Hematopoietic multipotent progenitor cell treated with erythropoietin and hydrocortisone succinate and interleukin-3 and kit ligand, for 8 days (in vitro differentiated cells): ENCODE results near the gene BATF2.

Experiments
- DNase-seq: peaks from one replicate; pipeline ENCODE4 v3.0.0-alpha.2; 2015

Gene BATF2

GRCh38 chr11:64996710-64997380 lies at the start of gene BATF2:
Gene BATF2, minus strand, starts transcription at chr11:64996971. Its CDS starts 57 bp downstream, at chr11:64996914.
- DNase-seq = peak; percentile 71

GRCh38 chr11:65045728-65046127 lies 49.0 kb upstream of the BATF2 start:
- no peak for DNase-seq

GRCh38 chr11:65045061-65045460 lies 48.3 kb upstream of the BATF2 start:
- DNase-seq = no peak

GRCh38 chr11:65043881-65044501 lies 47.2 kb upstream of the BATF2 start:
- peak; percentile 25 for DNase-seq

- peak; percentile 18 for DNase-seq
Observed at GRCh38 chr11:65042891-65043290, 46.1 kb upstream of the BATF2 start.

GRCh38 chr11:65040847-65041622 lies 44.3 kb upstream of the BATF2 start, which contains the start of gene SAC3D1:
Gene SAC3D1, plus strand, starts transcription at chr11:65041210. Its CDS starts 83 bp downstream, at chr11:65041293.
- DNase-seq = peak; percentile 98

GRCh38 chr11:65040520-65040846 lies 43.7 kb upstream of the BATF2 start:
- DNase-seq = no peak

GRCh38 chr11:65036931-65037330 lies 40.2 kb upstream of the BATF2 start:
- DNase-seq = no peak

GRCh38 chr11:65035579-65035978 lies 38.8 kb upstream of the BATF2 start:
- no peak for DNase-seq

GRCh38 chr11:65034423-65034822 lies 37.7 kb upstream of the BATF2 start:
- no peak for DNase-seq

GRCh38 chr11:65032216-65032615 lies 35.4 kb upstream of the BATF2 start:
- no peak for DNase-seq

GRCh38 chr11:65027213-65028067 lies 30.7 kb upstream of the BATF2 start, which contains the start of gene SNX15:
Gene SNX15, plus strand, starts transcription at chr11:65027439. Its CDS starts 99 bp downstream, at chr11:65027538.
- DNase-seq = peak; percentile 97

- DNase-seq = no peak
Observed at GRCh38 chr11:65026810-65027209, 30.0 kb upstream of the BATF2 start.

GRCh38 chr11:65023502-65023901 lies 26.7 kb upstream of the BATF2 start:
- peak; percentile 60 for DNase-seq

- no peak for DNase-seq
Observed at GRCh38 chr11:65021509-65021908, 24.7 kb upstream of the BATF2 start.

GRCh38 chr11:65021003-65021402 lies 24.2 kb upstream of the BATF2 start:
- DNase-seq = no peak

- DNase-seq = no peak
Observed at GRCh38 chr11:65019824-65020223, 23.1 kb upstream of the BATF2 start.

- DNase-seq = no peak
Observed at GRCh38 chr11:65017937-65018336, 21.2 kb upstream of the BATF2 start.

GRCh38 chr11:65016705-65017104 lies 19.9 kb upstream of the BATF2 start:
- peak; percentile 13 for DNase-seq

GRCh38 chr11:65014726-65015227 lies 18.0 kb upstream of the BATF2 start:
- DNase-seq = peak; percentile 67

GRCh38 chr11:65013888-65014725 lies 17.3 kb upstream of the BATF2 start, which contains the start of gene ARL2:
Gene ARL2, plus strand, starts transcription at chr11:65014160. Its CDS starts 48 bp downstream, at chr11:65014208.
- DNase-seq = peak; percentile 90
